Esophagus squamous epithelium (tissue), 4 donors: Measurements from ENCODE around the gene QRICH1.

ENCODE experiments used
- POLR2A ChIP-seq, 4 donors: fragments of 450-650 bp; IDR thresholded peaks; one replicate each; pipeline ENCODE4 v1.6.1; 2017; ENCODE audit warnings: antibody characterized with exemption in 4 of 4, mild to moderate bottlenecking in 4 of 4, moderate library complexity in 3 of 4
- TF ChIP-seq, protein P1 (sequence below), 6 experiments: fragments of 450-650 bp in 4 of 6; fragments of 200-600 bp in 2 of 6; sonication (generic) in 2 of 6; IDR thresholded peaks; one replicate each; pipeline ENCODE4 v1.5.1; 2016 to 2019; ENCODE audit warnings: antibody characterized with exemption in 6 of 6, mild to moderate bottlenecking in 4 of 6, moderate library complexity in 4 of 6

DNA sequence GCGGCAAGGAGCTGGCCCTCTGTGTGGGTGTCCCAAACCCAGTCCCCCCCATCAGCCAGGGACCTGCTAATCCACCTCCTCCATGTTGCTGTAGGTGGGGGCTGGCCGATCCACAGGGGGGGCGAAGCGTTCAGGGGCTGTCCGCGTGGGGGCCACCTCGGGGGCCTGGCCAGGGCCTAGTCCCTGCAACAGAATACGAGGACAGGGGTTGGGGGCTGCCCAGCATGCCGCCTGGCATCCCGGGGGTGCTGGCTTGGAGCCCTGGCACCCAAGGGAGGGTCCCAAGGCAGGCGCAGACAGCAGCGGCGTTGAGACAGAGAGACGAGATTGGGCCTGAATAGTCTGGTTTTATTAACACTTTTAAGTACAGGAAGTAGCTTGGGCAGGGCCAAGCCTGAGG lies 14.5 kb upstream of the QRICH1 start:
- TF ChIP-seq, protein P1, sequence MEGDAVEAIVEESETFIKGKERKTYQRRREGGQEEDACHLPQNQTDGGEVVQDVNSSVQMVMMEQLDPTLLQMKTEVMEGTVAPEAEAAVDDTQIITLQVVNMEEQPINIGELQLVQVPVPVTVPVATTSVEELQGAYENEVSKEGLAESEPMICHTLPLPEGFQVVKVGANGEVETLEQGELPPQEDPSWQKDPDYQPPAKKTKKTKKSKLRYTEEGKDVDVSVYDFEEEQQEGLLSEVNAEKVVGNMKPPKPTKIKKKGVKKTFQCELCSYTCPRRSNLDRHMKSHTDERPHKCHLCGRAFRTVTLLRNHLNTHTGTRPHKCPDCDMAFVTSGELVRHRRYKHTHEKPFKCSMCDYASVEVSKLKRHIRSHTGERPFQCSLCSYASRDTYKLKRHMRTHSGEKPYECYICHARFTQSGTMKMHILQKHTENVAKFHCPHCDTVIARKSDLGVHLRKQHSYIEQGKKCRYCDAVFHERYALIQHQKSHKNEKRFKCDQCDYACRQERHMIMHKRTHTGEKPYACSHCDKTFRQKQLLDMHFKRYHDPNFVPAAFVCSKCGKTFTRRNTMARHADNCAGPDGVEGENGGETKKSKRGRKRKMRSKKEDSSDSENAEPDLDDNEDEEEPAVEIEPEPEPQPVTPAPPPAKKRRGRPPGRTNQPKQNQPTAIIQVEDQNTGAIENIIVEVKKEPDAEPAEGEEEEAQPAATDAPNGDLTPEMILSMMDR (IDR thresholded peaks at IDR 0.05) = no peak
- TF ChIP-seq POLR2A (IDR thresholded peaks at IDR 0.05) = no peak
